PC-9 (cell line): ENCODE data around the gene VEZT.

Experiments
- EZH2 ChIP-seq: fragments of 200-600 bp; sonication (generic); IDR thresholded peaks from 2 replicates; pipeline ENCODE4 v1.8.0; 2017; ENCODE audit warnings: antibody characterized with exemption, low read depth
- TF ChIP-seq, protein P1 (sequence below): fragments of 200-600 bp; sonication (generic); conservative IDR thresholded peaks from 2 replicates; pipeline ENCODE4 v1.6.1; 2017; ENCODE audit warnings: mixed run types, antibody characterized with exemption, mild to moderate bottlenecking, moderate library complexity

DNA sequence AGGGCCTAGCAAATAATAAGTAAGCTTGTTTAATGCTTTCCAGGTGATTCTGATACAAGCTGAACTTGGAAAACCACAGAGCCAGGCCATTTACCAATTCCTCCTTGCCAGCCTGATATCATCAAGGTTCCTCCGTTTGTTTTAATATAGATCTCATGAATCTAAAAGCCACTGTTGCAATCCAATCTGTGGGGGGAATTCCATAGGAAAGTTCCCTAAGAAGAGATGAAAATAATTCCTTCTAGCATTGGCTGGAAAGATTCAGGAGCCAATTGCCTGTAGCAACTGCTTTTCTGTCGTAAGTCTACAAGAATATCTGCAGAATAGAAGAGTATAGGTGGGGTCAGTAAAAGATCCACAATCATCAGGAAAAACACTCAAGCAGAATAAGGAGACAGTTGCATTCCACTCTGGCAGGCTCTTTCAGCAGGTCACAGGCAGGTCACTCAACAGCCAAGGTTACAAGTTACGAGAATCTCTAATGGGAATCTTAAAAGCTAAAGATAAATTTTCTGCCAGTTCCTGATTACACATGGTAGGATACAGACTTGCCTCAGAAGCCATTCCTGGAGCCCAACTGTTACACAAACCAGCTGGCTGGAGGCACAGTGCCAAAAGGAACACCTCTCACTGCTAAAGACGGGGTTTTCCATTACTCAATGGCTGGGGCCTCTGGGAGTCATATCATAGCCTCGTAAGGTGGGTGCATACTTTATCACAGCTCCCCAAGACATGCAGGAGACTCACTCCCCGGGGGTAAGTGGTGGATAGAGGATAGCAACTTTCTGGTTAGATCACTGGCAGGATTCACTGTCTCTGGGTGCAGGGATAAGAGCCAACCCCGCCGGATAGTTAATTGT, 44.0 kb upstream of the VEZT start:
- TF ChIP-seq, protein P1, sequence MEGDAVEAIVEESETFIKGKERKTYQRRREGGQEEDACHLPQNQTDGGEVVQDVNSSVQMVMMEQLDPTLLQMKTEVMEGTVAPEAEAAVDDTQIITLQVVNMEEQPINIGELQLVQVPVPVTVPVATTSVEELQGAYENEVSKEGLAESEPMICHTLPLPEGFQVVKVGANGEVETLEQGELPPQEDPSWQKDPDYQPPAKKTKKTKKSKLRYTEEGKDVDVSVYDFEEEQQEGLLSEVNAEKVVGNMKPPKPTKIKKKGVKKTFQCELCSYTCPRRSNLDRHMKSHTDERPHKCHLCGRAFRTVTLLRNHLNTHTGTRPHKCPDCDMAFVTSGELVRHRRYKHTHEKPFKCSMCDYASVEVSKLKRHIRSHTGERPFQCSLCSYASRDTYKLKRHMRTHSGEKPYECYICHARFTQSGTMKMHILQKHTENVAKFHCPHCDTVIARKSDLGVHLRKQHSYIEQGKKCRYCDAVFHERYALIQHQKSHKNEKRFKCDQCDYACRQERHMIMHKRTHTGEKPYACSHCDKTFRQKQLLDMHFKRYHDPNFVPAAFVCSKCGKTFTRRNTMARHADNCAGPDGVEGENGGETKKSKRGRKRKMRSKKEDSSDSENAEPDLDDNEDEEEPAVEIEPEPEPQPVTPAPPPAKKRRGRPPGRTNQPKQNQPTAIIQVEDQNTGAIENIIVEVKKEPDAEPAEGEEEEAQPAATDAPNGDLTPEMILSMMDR: no peak
- no peak for TF ChIP-seq EZH2
